Measurements from ENCODE around the gene C19orf67. TPM values are rescaled to one million over a fixed set of nuclear protein-coding genes. Genes with fewer than 3 reads are reported as not detected.

The C19orf67 gene
- total RNA-seq, 1 donor from 2014 or later = 0.34 TPM

DNA sequence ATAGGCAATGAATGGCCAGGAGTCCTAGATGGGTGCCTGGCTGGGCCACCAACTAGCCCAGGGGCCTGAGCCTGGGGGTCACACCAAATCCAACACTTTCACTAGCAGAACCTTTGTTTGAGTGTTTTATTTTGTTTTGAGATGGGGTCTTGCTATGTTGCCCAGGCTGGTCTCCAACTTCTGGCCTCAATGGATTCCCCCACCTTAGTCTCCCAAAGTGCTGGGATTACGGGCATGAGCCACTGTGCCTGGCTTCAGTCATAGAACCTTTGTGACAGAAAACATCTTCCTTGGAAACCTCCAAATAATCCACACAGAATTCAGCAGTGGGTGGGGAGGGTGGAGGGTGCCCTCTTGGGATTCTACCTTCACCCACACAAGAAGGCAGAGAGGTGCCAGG, 25.9 kb upstream of the C19orf67 start:
- intact Hi-C loops (cut with micrococcal nuclease) = no loop called here

- intact Hi-C loops (cut with micrococcal nuclease) = no loop called here
Observed at GRCh38 chr19:14110650-14111049, 25.1 kb upstream of the C19orf67 start.

DNA sequence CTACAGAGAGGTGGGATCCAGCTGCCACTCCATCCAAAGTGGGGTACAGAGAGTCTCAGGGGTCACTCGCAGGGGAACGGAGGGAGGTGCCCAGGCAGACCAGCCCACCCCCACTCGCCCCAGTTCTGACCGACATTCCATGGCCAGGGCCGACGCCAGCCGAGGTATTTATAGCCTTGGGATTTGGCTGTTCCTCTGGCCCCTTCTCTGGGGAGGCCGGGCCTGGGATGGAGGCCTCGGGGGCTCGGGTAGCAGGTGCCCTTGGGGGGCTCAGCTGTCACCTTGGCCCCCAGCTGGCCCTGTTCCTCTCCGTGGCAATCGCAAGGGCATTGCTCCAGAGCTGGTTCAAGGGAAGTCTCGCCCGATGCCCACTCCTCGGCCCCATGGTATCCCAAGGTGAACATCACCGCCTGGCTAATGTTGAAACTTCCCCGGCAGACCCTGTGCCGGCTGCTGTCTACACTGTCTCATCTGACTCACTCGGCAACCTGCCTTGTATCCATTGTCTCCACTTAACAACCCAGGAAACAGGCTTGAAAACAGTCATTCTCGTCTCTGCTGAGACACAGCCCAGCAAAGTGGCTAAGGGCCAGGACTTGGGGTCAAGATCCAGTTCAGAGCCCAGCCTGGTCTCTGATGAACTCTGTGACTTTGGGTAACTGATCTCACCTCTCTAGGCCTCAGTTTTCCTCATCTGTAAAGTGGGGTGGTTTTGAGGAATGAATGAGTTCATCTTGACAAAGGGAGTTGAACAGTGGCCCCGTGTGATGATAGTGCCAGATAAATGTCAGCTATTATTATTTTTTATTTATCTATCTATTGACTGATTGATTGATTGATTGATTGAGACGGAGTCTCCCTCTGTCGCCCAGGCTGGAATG, 22.2 kb upstream of the C19orf67 start:
- intact Hi-C loops (cut with micrococcal nuclease) = no loop called here

DNA sequence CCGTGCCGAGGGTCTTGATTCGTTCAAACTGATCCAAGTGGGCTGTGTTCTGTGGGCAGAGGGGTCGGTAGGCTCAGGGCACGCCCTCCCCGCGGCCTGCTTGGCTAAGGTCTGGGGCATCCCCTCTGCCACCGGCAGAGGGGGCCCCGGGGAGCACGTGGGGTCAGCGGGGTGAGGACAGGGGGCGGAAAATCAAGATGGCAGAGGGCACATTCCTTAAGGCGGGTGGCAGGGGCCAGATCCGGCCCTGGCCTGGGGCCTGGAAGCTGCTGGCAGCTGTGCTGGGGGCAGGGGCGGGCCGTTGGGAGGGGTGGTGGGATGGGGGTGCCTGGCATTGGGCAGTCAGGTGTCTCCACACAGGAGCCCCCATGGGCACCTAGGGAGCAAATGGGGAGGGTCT, 21.3 kb upstream of the C19orf67 start:
- intact Hi-C loops (cut with micrococcal nuclease) = no loop called here

DNA sequence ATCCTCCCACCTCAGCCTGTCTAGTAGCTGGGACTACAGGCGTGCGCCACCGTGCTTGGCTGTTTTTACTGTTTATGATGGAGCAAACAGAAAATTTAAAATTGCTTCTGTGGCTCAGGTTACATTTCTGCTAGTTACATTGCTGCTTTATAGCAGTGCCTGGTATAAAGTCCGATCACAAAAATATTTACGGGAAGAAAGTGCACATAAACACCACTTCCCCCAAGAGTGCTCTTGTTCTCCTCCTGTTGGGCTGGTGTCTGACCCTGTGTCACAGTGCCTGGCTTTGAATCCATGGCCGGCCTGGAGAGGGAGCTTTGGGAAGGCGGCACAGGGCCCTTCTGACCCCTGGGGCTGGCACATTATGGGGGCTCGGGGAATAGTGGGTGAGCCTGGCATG, 20.1 kb upstream of the C19orf67 start:
- intact Hi-C loops (cut with micrococcal nuclease) = no loop called here

DNA sequence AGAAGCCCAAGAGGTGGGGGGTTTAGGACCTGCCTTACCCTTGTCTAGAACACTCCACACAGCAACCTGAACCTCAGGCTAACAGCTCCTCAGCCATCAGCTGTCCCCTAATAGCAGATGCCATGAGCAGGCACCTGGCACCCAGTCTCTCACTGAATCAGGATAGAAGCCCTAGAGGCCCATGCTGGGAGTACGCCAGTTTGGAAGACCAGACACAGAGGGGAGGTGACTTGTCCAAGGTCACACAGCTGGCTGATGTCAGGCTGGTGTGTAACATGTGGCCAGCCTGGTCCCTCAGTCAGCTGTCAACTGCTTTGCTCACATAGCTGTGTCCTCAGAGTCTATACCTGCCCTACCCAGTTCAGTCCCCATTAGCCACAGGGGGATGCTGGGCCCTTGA, 17.7 kb upstream of the C19orf67 start:
- intact Hi-C loops (cut with micrococcal nuclease) = no loop called here

- intact Hi-C loops (cut with micrococcal nuclease) = no loop called here
Observed at GRCh38 chr19:14102756-14103155, 17.2 kb upstream of the C19orf67 start.

DNA sequence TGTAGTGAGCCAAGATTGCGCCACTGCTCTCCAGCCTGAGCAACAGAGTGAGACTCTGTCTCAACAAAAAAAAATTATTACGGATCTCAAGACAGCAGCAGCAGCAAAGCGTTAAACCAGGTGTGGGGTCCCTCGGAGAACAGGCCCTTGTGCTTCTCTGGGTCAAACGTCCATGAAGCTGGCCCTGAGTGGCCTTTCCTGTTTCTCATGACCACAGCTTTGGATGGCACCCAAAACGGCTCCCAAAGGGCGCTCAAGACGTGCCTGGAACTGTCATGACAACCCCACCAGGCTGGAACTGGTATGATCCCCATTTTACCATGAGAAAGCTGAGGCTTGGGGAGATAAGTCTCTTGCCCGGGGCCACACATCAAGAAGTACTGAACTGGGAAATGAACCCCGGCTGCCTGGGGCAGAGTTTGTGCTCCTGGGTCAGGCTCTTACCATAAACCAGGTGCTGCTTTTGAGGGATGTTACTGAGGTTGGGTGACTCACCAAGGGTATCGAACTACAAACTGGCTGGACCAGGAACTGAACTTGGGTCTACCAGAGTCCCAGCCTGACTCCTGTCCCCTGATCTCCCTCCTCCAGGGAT, 16.6 kb upstream of the C19orf67 start:
- intact Hi-C loops (cut with micrococcal nuclease) = no loop called here

DNA sequence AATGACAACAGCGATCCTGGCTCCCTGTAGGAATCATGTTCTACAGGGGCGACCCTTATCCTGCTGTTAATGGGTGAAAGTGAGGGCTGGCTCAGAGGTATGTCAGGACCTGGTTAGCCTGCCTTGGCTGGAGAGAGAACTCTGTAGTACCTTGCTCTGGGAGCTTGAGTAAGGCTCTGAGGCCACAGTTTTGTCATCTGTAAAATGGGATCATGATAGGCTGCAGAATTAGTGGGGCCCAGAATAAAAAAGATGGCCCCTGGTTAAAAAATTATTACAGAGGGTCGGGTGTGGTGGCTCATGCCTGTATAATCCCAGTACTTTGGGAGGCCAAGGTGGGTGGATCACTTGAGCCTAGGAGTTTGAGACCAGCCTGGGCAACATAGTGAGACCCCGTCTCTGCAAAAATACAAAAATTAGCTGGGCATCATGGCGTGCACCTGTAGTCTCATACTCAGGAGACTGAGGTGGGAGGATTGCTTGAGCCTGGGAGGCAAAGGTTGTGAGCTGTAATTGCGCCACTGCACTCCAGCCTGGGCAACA, 15.5 kb upstream of the C19orf67 start:
- intact Hi-C loops (cut with micrococcal nuclease) = no loop called here

GRCh38 chr19:14097532-14098151, 12.1 kb upstream of the C19orf67 start:
- intact Hi-C loops (cut with micrococcal nuclease) = no loop called here

DNA sequence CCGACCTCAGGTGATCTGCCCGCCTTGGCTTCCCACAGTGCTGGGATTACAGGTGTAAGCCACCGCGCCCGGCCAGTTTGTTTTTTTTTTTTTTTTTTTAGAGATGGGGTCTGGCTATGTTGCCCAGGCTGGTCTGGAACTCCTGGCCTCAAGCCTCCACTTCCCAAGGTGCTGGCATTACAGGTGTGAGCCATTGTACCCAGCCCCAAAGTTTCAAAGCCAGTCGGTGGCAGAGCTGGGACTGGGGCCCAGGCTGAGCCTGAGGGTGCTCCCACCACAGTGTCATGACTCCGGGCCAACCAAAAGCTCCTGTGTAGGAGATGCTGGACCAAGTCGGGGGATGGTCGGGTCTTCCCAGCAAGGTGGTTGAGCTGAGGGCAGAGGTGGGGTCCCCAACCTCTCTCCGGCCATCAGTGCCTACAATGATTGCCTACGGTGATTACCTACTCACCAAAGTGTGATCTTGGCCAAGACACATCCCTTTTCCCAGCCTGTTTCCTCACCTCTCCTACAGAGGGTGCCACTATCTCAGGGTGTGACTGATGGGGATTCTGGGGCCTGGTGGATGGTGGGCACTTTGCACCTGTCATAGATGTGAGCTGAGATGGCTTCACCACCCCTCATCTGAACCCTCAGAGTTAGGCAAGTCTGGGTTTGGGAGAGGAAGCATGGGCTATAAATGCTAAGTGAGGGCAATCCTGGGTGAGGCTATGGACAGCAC, 10.8 kb upstream of the C19orf67 start:
- intact Hi-C loops (cut with micrococcal nuclease) = no loop called here

DNA sequence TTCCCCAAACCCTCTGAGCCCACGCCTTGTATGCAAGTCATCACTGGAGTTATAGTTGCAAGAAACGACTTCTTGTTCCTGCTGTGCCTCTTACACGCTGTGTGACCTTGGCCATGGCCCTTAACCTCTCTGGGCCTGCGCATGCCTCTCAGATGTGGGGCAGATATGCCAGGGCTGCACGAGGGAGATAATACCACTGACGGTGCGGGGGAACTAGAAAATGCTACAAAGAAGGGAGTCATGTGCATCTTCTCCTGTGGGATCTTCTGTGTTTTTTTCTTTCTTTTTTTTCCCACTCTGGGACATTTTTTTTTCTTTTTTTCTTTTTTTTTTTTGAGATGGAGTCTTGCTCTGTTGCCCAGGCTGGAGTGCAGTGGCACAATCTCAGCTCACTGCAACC, 9.3 kb upstream of the C19orf67 start:
- intact Hi-C loops (cut with micrococcal nuclease) = no loop called here

DNA sequence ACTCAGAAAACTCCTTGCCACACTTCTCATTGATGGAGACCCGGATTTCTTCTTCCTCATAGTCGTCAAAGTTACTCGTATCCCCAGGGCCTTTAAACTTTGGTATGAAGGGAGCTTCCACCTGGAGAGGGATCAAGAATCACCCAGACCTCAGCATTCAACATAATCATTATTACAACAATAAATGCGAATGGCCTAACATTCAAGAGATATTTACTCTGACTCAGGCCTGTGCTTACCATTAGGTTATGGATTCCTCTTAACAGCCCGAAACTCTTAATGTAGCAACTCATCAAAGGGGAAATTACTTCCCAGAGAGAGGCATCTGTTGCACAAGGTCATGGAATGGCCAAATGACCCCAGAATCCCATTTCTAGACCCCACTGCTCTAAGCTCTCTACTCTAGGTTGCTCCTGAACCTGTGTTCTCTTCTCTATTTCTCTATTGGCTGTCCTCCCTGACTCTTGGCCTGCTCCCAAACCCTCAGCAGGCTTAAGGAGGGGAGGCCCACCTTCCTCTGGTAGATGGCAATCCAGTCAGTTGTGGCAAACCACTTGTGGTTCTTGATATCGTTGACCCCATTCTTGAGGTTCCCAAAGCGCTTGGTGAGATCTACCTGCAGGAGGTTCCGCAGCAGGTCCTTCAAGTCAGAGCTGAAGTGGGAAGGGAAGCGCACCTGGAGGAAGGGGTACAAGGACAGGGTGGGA, 7.7 kb upstream of the C19orf67 start:
- intact Hi-C loops (cut with micrococcal nuclease) = no loop called here

DNA sequence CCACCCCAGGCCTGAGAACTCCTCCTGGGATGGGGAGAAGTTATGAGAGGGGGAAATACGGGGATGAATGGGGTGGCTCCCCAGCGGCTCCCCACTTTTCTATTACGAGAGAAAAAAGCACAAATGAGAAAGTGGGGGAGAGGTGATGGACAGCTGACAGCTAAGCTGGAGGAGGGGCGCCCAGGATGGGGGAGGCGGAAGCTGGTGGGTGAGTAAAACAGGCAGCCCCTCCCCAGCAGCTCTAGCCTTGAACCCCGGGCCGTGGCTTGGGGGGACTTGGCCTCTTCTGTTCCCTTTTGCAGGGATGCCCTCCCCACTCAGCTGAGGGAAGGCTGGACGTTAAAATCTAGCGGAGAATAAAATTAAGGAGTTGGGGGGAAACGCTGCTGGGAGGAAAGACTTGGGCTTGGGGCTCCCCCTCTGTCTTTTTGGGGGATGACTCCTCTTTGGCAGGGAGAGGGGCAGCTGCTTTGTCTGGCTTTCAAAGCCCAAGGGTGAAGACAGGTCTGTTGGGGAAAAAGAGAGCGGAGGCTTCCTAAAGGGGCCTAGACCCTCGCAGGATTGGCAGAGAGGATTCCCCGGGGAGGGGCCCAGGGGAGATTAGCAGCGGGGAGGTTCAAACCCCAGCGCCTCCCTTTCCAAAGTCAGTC, 6.4 kb upstream of the C19orf67 start:
- intact Hi-C loops (cut with micrococcal nuclease) = loop anchor here (1.0 to 2.0 kb wide), 4 partner anchors 11 to 86 kb away; partner anchors contain the start of genes PRKACA and RFX1

GRCh38 chr19:14091081-14091812, 5.7 kb upstream of the C19orf67 start:
- intact Hi-C loops (cut with micrococcal nuclease) = loop anchor here (1.0 to 2.0 kb wide), 4 partner anchors 10 to 85 kb away; partner anchors contain the start of genes PRKACA and RFX1

DNA sequence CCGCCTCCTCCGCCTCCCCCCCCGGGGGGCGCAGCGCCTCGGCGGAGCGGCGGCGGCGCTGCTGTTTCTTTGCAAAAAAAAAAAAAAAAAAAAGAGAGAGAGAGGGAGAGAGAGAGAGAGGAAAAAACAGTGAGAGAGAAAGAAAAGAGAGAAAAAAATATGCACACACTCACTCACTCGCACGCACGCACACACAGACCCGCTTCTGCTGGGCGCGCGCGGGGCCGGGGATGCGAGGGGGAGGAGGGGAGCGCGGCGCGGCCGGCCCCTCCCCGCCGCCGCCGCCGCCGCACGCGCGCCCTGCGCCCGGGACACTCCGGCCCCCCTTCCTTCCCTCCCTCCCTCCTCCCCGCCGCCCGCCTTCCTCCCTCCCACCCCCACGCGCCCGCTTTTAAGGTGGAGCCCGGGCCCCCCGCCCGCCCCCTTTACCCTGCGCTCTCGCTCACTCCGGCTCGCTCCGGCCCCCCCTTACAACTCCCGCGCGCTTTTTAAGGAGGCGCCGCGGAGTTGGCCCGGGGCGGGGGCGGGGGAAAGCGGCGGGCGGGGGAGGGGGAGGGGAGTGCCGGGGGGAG, 5.0 kb upstream of the C19orf67 start, which contains the start of gene SAMD1:
Gene SAMD1 (minus strand): TSS at position 243 of the 572 bp plus-strand sequence.
- intact Hi-C loops (cut with micrococcal nuclease) = loop anchor here (1.0 to 2.0 kb wide), 5 partner anchors 9 to 84 kb away; partner anchors contain the start of genes ASF1B, PRKACA and RFX1

DNA sequence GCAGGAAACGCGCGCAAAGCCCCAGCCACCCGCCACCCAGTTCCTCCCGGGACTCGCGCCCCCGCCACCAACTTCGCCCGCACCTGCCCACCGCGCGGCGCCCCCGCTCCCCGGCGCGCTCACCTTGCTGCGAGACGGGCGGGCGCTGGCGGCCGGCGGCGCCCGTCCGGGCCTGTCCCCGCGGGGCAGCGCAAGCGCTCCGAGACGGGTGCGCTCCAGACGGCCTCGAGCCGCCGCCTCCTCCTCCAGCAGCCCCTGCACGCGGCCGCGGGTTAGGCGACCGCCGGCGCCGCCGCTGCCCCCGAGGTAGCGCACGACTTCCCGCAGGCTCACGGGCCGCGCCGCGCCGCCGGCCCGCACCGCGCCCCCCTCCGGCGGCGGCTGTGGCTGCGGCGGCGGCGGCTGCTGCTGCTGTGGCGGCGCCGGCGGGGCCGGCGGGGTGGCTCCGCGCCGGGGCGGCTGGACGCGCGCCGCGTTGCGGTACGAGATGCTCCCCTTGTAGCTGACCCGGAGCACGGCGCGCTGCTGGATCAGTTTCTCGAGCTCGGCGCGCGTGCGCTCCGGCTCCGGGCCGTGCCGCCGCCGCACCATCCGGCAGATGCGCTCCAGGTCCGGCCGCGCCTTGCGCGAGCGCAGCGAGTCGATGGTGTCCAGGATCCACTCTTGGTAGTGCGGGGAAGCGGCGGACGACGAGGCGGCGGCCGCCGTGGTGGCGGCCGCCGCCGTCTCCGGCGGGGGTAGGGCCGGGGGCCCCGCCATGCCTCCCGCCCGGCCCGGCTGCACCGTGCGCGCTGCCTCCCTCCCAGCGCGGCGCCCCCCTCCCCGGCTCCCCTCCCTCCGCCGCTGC, 4.3 kb upstream of the C19orf67 start:
- intact Hi-C loops (cut with micrococcal nuclease) = loop anchor here (1.0 to 2.0 kb wide), 2 partner anchors 15 to 46 kb away; partner anchors contain the start of gene ASF1B

DNA sequence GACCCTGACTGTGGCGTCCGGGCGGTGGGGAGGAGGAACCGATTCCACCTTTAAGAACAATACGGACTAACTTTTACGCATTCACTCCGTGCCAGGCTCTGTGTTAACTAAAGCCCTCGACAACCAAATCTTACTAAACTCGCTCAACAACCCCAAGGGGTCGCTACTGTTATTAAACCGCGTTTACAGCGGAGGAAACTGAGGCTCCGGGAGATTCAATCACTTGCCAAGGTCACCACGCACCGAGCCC, 3.8 kb upstream of the C19orf67 start:
- intact Hi-C loops (cut with micrococcal nuclease) = no loop called here
